HG03097 (cell line): Measurements from ENCODE around the gene PTN.

Source experiments
- ATAC-seq: cut with Tn5 transposase; IDR thresholded peaks from one replicate; pipeline ENCODE4 v1.9.1; 2021; ENCODE audit not compliant: unreplicated experiment, low FRiP score

Gene PTN

DNA sequence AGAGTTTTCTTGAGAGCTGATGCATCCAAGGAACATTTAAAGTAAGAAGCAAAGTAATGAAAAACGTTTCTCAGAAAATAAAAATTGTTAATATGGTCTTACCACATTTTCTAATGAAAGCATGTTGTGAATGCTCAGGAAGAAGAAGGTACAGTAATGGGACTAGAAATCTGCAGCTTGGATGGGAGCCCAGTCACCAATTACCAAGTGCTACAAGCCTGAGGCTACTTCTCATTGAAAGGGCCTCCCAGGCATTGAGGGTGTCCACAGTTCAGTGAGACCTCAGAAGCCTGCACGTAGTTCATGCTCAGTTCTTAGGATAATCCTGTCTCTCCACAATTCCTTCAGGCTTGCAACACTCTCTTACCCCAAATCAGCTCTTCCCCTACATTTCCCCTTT lies 17.6 kb downstream of the PTN start:
- ATAC-seq = no peak

DNA sequence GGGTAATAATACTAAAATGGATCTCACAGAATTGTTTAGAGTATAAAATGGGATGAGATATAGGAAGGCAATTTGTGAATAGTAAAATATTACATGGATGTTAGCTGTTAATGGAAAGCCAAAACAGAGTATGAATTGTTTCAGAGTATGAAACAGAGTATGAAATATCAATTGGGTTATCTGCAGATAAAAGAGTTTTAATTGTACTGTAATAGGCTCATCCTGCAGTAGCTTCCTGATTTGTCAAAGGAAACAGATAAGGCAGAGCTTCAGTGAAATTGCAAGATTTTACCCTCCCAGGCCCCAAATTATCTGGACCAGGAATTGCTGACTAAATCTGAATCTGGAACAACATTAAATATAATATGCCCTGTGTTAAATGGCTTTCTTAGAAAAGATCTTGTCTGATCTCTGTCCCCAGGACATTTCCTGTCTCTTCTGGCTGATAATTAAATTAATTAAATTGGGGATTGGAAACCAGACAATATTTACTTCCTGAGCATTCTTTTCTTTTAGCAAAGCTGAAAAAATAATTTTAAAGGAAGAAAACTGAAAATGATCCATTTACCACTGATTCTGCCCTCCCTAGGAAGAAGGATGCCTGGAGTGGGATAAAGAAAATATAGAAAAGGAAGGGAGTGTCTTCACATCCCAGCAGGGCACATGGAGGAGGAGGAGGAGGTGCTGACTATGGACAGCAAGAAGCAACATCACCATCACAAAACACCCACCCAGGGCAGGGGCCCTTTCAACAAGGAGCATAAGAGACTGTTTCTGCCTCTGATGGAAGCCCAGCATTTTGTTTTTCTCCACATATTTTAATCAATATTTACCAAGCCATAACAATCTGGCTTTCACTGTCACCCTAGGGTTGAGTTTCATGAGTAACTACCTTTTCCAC lies 18.5 kb downstream of the PTN start:
- no peak for ATAC-seq

DNA sequence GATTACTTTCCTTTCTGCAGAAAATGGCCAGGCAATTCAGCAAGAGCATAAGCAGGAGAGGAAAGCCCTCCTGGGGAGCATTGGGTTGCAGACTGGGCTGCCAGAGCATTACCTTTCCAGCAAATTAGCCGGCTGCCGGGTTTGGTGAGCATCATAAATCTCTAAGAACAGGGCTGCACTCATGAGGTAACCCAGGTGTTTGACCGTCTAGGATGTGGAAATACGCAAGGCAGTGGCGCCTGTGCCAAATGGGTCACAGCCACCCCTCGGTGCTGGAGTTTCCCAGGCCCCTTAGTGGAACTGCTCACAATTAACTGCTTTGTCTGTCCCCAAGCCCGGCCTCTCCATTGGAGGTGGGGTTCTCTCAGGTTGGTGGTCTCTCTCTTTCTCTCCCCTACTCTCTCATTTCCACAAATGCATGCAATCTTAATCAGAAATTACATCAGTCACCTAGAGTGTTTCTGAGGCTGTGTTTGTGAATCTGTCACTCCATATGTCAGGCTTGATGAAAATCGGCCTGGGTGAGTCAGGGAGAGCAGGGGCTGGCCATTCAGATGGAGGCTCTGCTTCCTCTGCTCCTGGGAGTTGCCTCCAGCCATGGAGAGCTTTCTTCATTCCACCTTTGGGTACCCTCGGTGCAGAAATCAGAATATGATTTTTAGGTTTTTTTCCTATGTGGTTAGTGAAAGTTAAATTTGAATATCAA lies 26.7 kb downstream of the PTN start:
- ATAC-seq = no peak

DNA sequence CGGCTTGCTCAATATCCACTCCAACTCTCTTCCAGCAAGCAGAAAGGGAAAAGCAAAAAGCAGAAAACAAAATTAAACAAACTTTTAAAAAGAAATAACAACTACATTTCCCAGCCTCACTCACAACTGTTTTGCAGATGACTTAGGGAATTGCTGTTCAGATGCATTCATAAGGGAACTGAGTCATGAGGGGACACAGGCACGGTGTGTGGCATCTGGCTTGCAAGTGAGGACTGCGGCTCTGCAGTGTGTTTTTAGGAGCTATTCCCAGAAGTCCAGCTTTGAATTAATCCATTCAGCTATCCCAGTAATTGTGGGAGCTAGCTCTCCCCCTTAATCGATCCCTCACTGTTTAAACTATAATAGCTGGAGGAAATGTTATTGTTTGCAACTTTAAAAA lies 30.3 kb downstream of the PTN start:
- no peak for ATAC-seq

DNA sequence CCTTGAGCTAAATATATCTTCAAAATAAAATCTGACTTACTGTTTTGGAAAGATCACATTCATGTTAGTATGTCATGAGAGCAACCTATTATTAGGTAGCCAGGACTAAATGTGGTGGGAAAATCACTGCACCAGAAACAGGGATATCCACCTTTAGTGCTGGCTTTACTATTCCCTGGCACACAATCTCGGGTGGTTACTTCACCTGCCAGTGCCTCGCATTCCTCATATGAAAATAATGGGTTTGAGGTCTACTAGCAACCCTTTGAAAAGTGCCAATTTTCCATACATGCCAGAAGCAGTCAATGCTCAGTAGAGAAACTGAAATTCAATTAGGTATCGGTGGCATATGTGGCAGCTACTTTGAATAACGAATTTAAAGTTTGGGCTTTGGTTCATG lies 36.8 kb downstream of the PTN start:
- no peak for ATAC-seq

DNA sequence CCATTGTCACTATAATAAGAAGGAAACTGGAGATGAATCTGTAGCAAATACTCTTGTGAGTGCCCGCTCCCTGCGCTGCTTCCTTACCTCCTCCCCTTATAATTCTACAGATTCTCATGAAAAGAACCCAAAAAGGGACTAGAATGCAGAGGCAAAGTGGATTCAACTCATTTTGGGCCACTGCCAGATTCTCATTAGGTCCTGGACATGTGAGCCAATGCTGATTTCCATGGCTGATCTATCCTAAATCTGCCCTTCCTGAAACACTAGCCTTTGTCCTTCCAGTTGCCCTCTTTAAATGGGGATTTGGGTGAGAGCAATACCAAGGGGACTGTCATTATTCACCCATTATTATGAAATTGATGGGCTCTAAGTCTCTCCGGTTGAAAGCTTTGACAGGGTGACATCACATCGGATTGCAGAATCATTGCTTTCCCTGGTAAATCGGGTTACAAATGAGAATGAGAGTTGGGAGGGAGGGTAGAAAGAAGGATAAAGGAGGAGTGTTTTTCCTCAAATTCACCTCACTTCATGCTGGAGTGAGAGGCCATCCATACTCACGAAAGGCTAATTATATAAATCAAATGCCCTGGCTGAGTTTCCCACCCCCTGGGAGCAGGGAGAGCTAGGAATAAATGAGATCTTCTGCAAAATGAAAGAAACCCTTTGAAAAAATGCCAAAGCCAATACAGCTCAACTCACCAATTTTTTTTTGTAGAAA lies 37.5 kb downstream of the PTN start:
- no peak for ATAC-seq

DNA sequence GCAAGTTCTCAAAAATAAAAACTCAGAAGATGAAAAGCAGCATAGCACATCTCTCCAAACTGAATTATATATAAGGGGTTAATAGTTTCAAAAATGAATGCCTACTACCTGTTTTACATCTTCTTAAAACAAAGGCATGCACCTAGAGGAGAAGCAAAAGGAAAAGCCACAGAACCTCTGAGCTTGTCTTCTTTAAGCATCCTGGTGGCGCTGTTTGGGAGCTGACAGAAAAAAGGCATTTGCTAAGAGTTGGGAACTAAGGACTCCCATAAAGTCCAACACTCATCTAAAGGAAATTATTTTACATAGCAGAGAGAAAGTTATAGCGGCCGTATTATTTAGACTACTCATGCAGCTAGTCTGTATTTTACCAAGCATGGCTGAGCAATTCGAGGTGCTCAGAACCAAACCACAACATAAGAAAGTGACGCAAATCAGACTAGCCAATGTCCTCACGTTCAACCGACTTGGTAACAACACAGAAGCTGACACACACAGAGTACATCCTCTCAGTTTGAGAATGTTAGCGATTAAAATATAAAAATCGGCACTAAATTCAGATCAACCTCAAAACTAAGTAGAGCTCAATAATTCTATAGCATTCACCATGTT lies 38.8 kb downstream of the PTN start:
- ATAC-seq = no peak

DNA sequence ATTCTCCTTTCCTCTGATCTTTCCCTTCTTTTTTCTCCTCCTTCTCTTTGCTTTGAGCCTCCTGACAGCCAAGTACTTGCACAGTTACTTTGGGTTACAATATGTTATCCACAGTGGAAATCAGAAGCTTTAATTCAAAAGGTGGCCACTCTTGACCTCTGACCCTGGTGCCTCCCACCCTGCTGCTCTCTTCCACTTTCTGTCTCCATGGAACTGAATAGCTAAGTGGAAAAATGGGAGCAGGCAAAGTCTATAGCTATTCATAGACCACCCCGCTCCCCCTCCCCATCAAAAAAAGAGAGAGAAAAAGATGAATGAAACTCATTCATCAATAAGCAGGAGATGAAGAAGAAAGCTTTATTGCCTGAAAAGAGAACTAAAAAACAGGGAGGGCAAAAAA lies 39.4 kb downstream of the PTN start:
- no peak for ATAC-seq

DNA sequence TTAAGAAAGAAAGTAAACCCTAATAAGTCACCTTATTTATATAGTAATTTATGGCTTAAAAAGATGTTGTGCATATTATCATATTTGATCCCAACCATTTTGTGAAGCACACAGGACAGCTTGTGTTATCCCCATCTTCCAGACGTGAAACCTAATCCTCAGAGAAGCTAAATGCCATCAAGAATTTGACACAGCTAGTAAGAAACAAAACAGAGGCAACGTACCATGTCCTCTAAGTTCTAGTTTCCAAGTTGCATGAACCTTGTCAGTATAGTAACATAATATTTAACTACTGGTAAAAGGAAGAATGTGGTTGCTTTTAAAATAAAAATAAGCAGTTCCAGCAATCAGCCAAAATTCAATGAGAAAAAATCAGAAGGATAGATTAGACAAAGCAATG lies 41.5 kb downstream of the PTN start:
- ATAC-seq = no peak

DNA sequence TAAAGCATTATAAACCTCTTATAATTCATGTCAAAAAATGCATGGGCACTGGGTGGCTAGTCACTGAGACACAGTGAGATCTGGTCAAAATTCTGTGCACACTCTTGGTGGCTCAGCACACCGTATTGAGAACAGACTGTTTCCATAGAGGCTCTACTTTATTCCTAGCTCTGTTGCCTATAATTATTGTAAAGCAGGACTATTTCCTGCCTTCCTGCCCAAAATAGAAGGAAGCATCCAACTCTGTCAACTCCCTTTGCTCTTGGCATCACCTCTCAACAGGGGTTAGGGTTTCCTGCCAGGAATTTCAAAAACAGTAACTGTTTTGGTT lies 45.1 kb downstream of the PTN start:
- no peak for ATAC-seq

DNA sequence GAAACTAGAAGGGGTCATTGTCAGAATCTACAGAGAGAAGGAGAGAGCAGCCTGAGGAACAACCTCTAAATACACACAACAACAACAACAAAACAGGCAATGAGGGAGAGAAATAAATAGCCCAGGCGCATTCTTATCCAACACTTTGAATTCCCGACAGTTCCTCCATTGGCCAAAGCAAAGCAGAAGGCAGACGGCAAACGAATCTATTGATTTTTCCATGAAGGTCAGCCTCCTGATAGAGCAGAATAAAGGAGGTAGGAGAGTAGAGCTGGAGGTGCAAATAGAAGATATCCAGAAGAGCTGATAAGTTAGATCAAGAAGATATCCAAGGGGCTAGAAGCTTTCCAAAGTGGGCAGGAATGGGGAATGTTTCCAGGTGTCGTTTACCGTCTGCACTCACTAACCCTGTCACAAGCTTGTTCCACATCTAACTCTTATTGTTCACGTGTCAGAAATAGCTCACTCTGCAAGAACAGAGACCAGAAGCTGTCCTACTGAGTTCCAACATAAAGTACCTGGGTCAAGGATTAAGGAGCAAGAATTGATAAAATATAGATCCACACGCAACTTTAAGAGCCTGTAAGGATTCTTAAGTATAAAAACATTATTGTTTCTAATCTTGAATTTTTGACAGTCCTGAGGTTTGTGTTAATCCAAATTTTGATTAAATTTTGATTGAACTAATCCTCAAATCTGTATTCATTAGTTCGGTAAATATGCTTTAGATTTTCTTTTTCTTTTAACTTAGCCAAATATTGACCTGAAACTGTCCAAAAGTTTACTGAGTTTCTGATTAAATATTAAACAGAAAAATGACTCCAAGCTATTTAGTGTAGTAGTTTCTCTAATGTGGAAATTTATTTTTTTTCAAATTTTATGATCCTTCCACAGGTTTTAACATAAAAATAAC lies 45.7 kb downstream of the PTN start:
- ATAC-seq = no peak

DNA sequence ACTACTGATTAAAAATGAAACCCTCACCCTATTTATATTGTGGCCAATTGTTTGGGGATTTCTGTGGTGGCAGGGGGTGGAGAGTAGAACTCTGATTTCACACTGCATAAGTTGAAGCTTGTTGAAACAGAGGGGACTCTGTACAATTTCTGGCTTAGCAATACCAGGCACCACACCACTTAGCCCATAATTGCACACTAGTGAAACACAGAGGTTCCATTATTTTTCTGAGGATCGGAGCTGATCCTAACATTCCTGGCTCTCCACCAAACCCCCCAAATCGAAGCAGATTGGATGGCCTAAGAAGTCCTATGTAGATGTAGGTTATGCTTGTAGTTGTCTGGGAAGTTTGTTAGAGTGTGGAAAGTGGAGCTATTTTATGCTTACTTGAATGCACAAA lies 47.0 kb downstream of the PTN start:
- no peak for ATAC-seq

DNA sequence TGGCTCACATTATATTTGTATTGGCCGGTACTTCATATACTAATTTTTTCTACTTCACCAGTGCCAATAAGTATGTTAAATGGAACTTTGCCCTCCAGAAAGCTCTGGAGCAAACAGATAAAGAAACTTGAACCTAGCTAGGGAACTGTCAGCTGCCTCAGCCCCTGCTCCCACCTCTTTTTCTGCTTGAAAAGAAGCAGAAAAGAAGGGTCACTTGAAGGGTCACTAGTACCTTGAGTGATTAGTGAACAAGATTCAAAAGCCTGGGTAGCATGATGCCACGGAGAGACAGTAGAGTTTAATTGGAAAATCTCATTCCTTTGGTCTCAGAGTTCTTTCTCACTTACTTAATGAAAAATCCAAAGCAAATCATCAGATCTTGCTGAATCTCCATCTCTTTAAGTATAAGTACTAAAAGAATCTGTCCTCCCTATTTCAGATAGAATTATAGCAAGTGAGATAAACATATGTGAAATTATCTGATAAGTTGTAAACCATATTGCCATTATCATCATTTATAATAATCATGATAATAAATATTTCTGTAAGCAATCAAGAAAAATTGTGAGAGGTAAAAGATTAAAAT lies 47.7 kb downstream of the PTN start:
- ATAC-seq = no peak

DNA sequence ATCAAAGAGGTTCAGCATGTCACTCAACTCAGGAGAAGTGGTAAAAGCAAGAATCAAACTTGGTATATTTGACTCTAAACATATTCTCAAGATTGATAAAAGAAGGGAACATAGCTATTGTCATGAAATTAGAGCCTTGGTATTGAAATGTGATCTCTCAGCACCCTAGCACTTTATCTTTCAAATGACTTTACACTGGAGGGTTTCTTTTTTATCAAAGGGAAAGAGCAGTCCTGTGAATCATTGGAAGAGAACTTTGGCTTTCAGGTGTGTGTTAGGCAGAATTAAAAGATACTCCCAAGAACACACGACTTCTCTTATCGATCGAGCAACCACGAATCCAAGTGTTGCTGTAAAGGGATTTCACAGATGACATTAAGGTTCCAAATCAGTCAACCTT lies 54.4 kb downstream of the PTN start:
- no peak for ATAC-seq

DNA sequence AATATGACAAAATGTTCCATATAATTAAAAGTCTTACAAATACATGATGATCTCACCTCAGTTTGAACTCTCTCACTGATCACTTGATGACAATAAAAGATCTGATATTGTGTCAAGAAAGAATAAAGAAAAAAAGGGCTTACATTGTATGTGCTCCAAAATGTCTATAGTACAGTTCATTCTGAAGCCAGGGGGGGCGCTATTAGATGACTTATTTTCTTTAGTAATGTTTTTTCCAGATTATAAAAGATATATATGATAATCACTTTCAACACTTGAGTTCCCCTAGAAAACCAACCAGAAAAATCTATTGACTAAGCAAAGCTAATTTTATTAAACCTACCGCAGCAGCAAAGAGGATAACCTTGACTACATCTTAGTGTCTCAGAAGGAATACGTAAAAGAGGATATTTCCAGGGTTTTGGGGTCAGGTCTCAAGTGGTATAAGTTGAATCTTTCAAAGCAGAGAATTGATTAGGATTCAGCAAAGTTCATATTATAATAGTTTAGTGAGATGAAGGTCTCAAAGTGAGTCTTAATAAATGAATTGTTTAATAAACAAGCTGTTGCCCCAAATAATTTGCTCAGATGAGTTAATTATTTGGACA lies 55.8 kb downstream of the PTN start:
- ATAC-seq = no peak

DNA sequence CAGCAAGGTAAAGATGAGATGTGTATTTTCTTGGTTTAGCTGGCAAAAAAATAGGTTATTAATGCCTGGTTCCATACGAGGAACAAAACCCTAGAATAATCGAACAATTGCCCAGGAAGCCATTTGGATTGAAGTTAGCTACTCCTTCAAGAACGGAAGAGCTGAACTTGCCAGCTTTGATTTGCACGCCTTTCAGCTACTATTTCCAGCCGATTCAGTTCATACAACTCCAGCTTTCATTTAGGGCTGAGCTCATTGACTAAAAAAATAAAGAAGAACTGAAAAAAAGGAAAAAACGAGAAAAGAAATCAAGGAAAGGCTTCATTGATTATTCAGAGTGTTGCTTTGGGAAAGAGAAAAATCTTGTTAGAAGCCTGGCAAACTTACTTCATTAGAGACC lies 60.4 kb downstream of the PTN start:
- ATAC-seq = no peak

DNA sequence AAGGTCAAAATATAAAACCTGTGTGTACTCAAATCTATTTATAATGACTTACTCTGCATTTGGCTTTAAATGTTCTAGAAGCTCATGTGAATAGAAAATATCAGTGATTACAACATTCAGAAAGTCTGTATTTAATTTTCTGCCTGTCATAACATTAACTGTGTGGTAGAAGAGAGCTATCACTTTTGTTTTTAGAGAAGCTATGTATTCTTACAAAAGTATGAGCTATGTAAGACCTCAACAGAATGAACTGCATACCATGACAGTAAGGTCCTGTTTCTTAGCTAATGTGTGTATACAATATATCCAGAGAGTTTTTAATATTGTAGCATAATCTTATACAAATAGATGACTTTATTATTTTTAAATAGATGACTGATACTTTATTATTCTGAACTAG lies 61.5 kb downstream of the PTN start:
- no peak for ATAC-seq

DNA sequence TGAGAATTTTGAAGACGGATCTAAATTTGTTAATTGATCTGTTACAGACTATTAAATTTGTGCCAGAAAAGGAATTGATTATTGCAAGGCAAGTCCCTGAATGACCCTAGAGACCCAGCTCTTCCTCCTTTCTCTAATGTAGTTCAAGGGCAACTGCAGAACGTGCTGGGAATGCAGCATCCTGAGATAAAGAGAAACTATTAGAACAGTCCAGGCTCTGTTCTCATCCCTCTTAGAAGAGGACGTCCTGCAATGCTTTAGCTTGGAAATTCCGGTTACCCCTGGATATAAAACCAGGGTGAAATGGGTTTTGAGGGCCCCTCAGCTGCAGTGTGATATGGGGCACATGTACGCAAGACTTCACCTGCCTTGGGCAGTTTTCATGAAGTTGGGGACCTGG lies 67.3 kb downstream of the PTN start:
- no peak for ATAC-seq

DNA sequence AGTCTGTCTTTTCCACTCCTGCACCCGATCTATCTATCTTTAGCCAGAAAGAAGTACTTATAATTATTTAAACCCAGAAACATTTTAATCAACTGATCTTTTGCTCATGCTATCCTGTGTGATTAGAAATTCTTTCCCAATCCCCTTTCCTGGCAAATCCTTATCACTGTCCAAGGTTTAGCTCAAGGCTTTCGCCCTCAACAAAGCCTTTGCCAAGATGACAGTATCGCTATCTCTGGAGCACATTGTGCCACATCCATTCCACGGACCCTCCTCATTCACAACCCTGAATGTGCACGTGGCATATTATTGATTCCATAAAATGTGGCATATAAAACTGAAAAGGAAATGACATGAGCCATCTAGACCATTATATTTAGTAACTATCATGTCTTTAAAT lies 71.3 kb downstream of the PTN start:
- no peak for ATAC-seq
